DND-41 (cell line): ENCODE data around the gene SELENOT.

Experiments used
- ATAC-seq: fragments of 200-7000 bp; cut with Tn5 transposase; 3 replicates; pipeline ENCODE4 v1.9.1; 2021; ENCODE audit warnings: low read depth; ENCODE audit not compliant: insufficient read depth
- DNase-seq: peaks from one replicate; pipeline ENCODE4 v3.0.0-alpha.2; 2020
- H2AFZ ChIP-seq: 2 replicates; pipeline ENCODE4 v1.6.0; 2012; ENCODE audit warnings: low read depth, low read length
- H3K27ac ChIP-seq: 2 replicates; pipeline ENCODE4 v1.5.1; 2012; ENCODE audit warnings: low read length, inconsistent platforms
- H3K27me3 ChIP-seq: fragments of 200-600 bp; sonication (generic); 2 replicates; pipeline ENCODE4 v1.6.0; 2012; ENCODE audit warnings: low read length, mild to moderate bottlenecking, inconsistent platforms; ENCODE audit not compliant: insufficient read depth, poor library complexity
- H3K36me3 ChIP-seq: 2 replicates; pipeline ENCODE4 v1.5.1; 2012; ENCODE audit warnings: low read length, inconsistent platforms; ENCODE audit not compliant: insufficient read depth
- H3K4me1 ChIP-seq: 2 replicates; pipeline ENCODE4 v1.5.1; 2012; ENCODE audit warnings: mild to moderate bottlenecking, low read length; ENCODE audit not compliant: insufficient read depth
- H3K4me2 ChIP-seq: 2 replicates; pipeline ENCODE4 v1.6.0; 2012; ENCODE audit warnings: mild to moderate bottlenecking, moderate library complexity, low read length, inconsistent platforms; ENCODE audit not compliant: insufficient read depth
- H3K4me3 ChIP-seq, 2 experiments: fragments of 200-600 bp in 1 of 2; shearing (Covaris generic) in 1 of 2; 2 replicates each; pipeline ENCODE4 v1.5.1; 2012 to 2016; ENCODE audit warnings: inconsistent platforms in 2 of 2, low read length in 2 of 2, mild to moderate bottlenecking in 2 of 2, low read depth in 1 of 2, moderate library complexity in 1 of 2
- H3K79me2 ChIP-seq: 2 replicates; pipeline ENCODE4 v1.6.0; 2012; ENCODE audit warnings: low read length, inconsistent platforms; ENCODE audit not compliant: insufficient read depth
- H3K9ac ChIP-seq: 2 replicates; pipeline ENCODE4 v1.6.0; 2012; ENCODE audit warnings: low read depth, mild to moderate bottlenecking, inconsistent platforms, low read length, moderate library complexity
- H3K9me3 ChIP-seq: 2 replicates; pipeline ENCODE4 v1.5.1; 2012; ENCODE audit warnings: low read length, moderate library complexity, mild to moderate bottlenecking, inconsistent platforms; ENCODE audit not compliant: insufficient read depth, severe bottlenecking
- H4K20me1 ChIP-seq: 2 replicates; pipeline ENCODE4 v1.6.0; 2012; ENCODE audit warnings: low read length; ENCODE audit not compliant: insufficient read depth
- CTCF ChIP-seq: IDR thresholded peaks from 2 replicates; pipeline ENCODE4 v1.5.1; 2012; ENCODE audit warnings: borderline replicate concordance, low read length, moderate library complexity, mild to moderate bottlenecking; ENCODE audit not compliant: poor library complexity, severe bottlenecking; ENCODE audit errors: extremely low read depth
- EZH2 ChIP-seq: IDR thresholded peaks from 3 replicates; pipeline ENCODE4 v1.6.1; 2012; ENCODE audit warnings: borderline replicate concordance, low read depth, mild to moderate bottlenecking, moderate library complexity, low read length, inconsistent platforms; ENCODE audit not compliant: severe bottlenecking

SELENOT gene

GRCh38 chr3:150603153-150603979 lies at the start of gene SELENOT:
SELENOT (plus strand) TSS chr3:150603321; CDS start chr3:150603363, 42 bp downstream.
- ATAC-seq (peak; percentile 91), DNase-seq (peak; percentile 94)
- TF ChIP-seq EZH2 (no peak), CTCF (peak; percentile 17)
- peak within 1 kb of the TSS; percentile 100 for H3K27ac ChIP-seq
- peaks cover 24% of the 10 kb centered on the region; the same call in 1 of the 2 replicates for H4K20me1 ChIP-seq
- peak within 1 kb of the TSS; percentile 56 to 89 for H3K4me3 ChIP-seq
- peak within 1 kb of the TSS; percentile 95 for H2AFZ ChIP-seq
- no peaks in the 10 kb centered on the region for H3K27me3 ChIP-seq
- peak within 1 kb of the TSS; percentile 81 for H3K9ac ChIP-seq
- H3K36me3 ChIP-seq, result peaks cover 14% of the 10 kb centered on the region; the same call in 1 of the 2 replicates
- peaks cover 92% of the 10 kb centered on the region for H3K79me2 ChIP-seq
- H3K4me1 ChIP-seq, result peaks cover 64% of the 10 kb centered on the region
- H3K4me2 ChIP-seq, result peak within 1 kb of the TSS; percentile 84
- no peaks in the 10 kb centered on the region for H3K9me3 ChIP-seq

DNA sequence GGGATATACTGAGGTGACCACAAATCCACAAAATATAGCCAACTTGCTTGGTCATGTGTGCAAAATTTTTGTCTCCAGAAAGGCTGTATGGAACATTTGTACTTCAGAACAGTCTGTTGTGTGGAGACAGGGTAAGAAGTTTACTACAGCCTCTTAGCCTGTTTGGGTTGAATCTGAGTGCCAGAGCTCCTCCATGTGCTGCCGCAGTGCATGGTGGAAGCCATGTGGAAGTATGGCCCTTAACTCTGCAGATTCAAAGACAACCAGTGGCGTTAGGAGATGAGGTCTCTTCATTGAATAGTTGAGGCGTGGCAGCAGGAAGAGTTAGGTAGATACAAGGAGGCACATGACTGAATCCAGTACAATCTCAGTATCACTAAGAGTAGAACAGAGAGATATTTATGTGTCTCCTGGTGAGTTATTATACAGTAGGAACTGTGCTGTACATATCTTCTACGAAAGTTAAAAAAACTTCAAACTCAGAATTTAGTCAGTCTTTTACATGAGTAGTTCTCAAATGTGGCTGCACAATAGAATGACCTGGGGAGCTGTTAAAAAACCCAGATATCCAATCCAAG lies 47.2 kb upstream of the SELENOT start:
- TF ChIP-seq EZH2 (no peak), CTCF (no peak)
- no peak overlapping the region for H3K9ac ChIP-seq
- 0 out of 2 replicates have a peak, but pooled peaks cover 5% of the 10 kb centered on the region for H3K4me1 ChIP-seq
- H3K4me2 ChIP-seq, result no peak overlapping the region
- H4K20me1 ChIP-seq, result peaks cover 8% of the 10 kb centered on the region; the same call in 1 of the 2 replicates
- ATAC-seq (no peak; the same call in 2 of the 3 replicates), DNase-seq (no peak)
- H3K4me3 ChIP-seq, result no peak overlapping the region
- peaks cover 97% of the 10 kb centered on the region for H3K79me2 ChIP-seq
- H3K27ac ChIP-seq, result no peak overlapping the region
- H3K27me3 ChIP-seq, result no peaks in the 10 kb centered on the region
- no peaks in the 10 kb centered on the region for H3K9me3 ChIP-seq
- H2AFZ ChIP-seq, result no peak overlapping the region
- H3K36me3 ChIP-seq, result peaks cover 61% of the 10 kb centered on the region

DNA sequence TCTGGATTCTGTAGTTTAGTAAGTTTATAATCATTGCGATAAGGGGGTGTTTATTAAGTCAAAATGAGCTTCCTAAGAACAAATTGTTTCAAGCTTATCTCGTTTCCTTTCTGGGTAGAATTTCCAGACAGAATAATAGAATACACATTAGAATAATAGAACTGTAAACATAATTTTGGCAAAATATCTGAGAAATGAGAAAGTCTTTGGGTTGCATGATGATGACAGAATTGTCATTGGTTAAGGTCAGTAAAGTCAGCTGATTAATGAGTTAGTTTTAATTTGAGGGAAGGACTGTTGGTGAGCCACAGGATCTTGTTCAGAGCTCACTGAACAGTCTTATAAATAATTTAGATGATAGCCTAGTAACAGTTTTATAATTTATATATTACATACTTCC lies 46.3 kb upstream of the SELENOT start:
- H3K4me1 ChIP-seq, result 0 out of 2 replicates have a peak, but pooled peaks cover 5% of the 10 kb centered on the region
- H3K4me3 ChIP-seq, result no peak overlapping the region
- peaks cover 66% of the 10 kb centered on the region for H3K36me3 ChIP-seq
- H3K4me2 ChIP-seq, result no peak overlapping the region
- H3K9me3 ChIP-seq, result no peaks in the 10 kb centered on the region
- H3K9ac ChIP-seq, result no peak overlapping the region
- H3K79me2 ChIP-seq, result peaks cover 93% of the 10 kb centered on the region
- TF ChIP-seq CTCF (no peak), EZH2 (no peak)
- peaks cover 7% of the 10 kb centered on the region; the same call in 1 of the 2 replicates for H4K20me1 ChIP-seq
- H3K27me3 ChIP-seq, result no peaks in the 10 kb centered on the region
- no peak for ATAC-seq
- no peak overlapping the region for H2AFZ ChIP-seq
- H3K27ac ChIP-seq, result no peak overlapping the region
- no peak for DNase-seq
